HG03025 (cell line): ENCODE data around the gene MFSD8.
"Not testable (repeated sequence)": the region's sequence is repeated elsewhere in the genome, so short reads cannot be mapped to it uniquely, and the experiment has no call there.

ENCODE experiments used
- ATAC-seq: cut with Tn5 transposase; IDR thresholded peaks from one replicate; pipeline ENCODE4 v1.9.1; 2021; ENCODE audit warnings: mild to moderate bottlenecking, moderate library complexity; ENCODE audit not compliant: unreplicated experiment, low FRiP score

Gene MFSD8

GRCh38 chr4:127965062-127965802 is at the start of gene MFSD8, which contains the start of gene ABHD18:
Gene MFSD8, minus strand, starts transcription at chr4:127965173. Its CDS starts 40 bp downstream, at chr4:127965133.
Gene ABHD18, plus strand, starts transcription at chr4:127965406. Its CDS starts 17,550 bp downstream, at chr4:127982956.
- peak; percentile 96 for ATAC-seq

GRCh38 chr4:128009428-128009827 is 44.5 kb upstream of the MFSD8 start:
- ATAC-seq = no peak

GRCh38 chr4:128006592-128006991 is 41.6 kb upstream of the MFSD8 start:
- ATAC-seq = no peak

GRCh38 chr4:127997534-127998388 is 32.8 kb upstream of the MFSD8 start:
- peak; percentile 96 for ATAC-seq

GRCh38 chr4:127996521-127996920 is 31.5 kb upstream of the MFSD8 start:
- ATAC-seq = not testable (repeated sequence)

GRCh38 chr4:127995776-127996175 is 30.8 kb upstream of the MFSD8 start:
- no peak for ATAC-seq

GRCh38 chr4:127993151-127993550 is 28.2 kb upstream of the MFSD8 start:
- no peak for ATAC-seq

- ATAC-seq = no peak
Observed at GRCh38 chr4:127988638-127989037, 23.7 kb upstream of the MFSD8 start.

GRCh38 chr4:127985989-127986388 is 21.0 kb upstream of the MFSD8 start:
- ATAC-seq = no peak

- ATAC-seq = no peak
Observed at GRCh38 chr4:127982445-127982844, 17.5 kb upstream of the MFSD8 start.

GRCh38 chr4:127978930-127979329 is 14.0 kb upstream of the MFSD8 start:
- ATAC-seq = no peak

- ATAC-seq = no peak
Observed at GRCh38 chr4:127975121-127975770, 10.3 kb upstream of the MFSD8 start.

GRCh38 chr4:127970925-127971324 is 6.0 kb upstream of the MFSD8 start:
- ATAC-seq = not testable (repeated sequence)

- no peak for ATAC-seq
Observed at GRCh38 chr4:127968586-127968985, 3.6 kb upstream of the MFSD8 start.

GRCh38 chr4:127967141-127967775 is 2.3 kb upstream of the MFSD8 start:
- no peak for ATAC-seq

- ATAC-seq = peak; percentile 30
Observed at GRCh38 chr4:127965803-127966175, 816 bp upstream of the MFSD8 start.

- ATAC-seq = peak; percentile 29
Observed at GRCh38 chr4:127964426-127965061, 429 bp downstream of the MFSD8 start.

GRCh38 chr4:127963633-127964398 is 1.2 kb downstream of the MFSD8 start:
- ATAC-seq = not testable (repeated sequence)

- no peak for ATAC-seq
Observed at GRCh38 chr4:127959794-127960193, 5.2 kb downstream of the MFSD8 start.
